ENCODE data around the gene NMRAL1. TPM values are rescaled to one million over a fixed set of nuclear protein-coding genes. Genes with fewer than 3 reads are reported as not detected.

The NMRAL1 gene
- total RNA-seq, 5 donors from 2014 or later (not counting 1 experiment from before 2014, with no cell fraction given) = 50.1 to 79.1 (median 62.1) TPM

DNA sequence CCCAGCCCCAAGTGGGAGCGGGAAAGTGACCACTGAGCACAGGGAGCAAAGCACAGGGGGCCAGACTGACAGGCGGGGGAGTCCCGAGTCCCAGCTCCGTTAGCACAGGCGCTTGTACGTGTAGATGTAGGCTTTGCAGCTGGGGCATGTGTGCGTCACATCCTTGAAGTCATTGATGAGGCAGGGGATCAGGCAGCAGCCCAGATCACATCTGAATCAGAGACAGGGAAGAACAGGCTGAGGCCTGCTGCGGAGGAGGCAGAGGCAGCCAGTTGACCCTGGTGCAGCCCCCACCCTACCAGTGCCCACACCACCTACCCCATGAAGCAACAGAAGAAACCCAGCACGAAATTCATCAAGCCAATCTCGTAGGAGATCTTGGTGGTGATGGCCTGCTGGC lies 38.0 kb upstream of the NMRAL1 start:
- no peak overlapping the region for H3K4me3 Mint-ChIP-seq
- H3K36me3 Mint-ChIP-seq = peaks cover 43% of the 10 kb centered on the region
- H3K4me1 Mint-ChIP-seq = peaks cover 47 to 67% (median 49%) of the 10 kb centered on the region in 3 donors
- Histone ChIP-seq H3K4me3 (ENCODE audit: control insufficient read depth in 1 of 2, extremely low read depth in 1 of 2, low read length in 1 of 2) (no peak overlapping the region), H3K27ac (ENCODE audit: low read length) (no peak overlapping the region), H3K9me3 (no peaks in the 10 kb centered on the region), H3K4me1 (ENCODE audit: control insufficient read depth in 1 of 2, extremely low read depth in 1 of 2, insufficient read depth in 2 of 2, low read length in 2 of 2) (peaks cover 20 to 78% of the 10 kb centered on the region in 2 experiments), H3K27me3 (replicated peaks in 1 of 2; ENCODE audit: control insufficient read depth in 2 of 2, extremely low read depth in 1 of 2, insufficient read depth in 2 of 2, low read length in 1 of 2) (no peaks in the 10 kb centered on the region), H3K36me3 (ENCODE audit: control insufficient read depth in 2 of 2, extremely low read depth in 1 of 2, insufficient read depth in 1 of 2, low read length in 1 of 2) (peaks cover 23 to 64% of the 10 kb centered on the region in 2 donors)
- no peaks in the 10 kb centered on the region for H3K27me3 Mint-ChIP-seq
- peak overlapping the region; percentile 71 to 76 for H3K27ac Mint-ChIP-seq
- 98% methylated on average over 8 of the region's 10 CpGs for WGBS (ENCODE audit: insufficient coverage)
- ChIA-PET CTCF (no interaction called here), POLR2A (no interaction called here)
- ATAC-seq (replicated peaks in 1 of 4) (no peak), DNase-seq (no peak)
- H3K9me3 Mint-ChIP-seq = no peaks in the 10 kb centered on the region

- ChIA-PET POLR2A (no interaction called here), CTCF (interaction anchor here in 1 of 2 donors (0.6 kb wide), 1 partner anchor 16 kb away, joined by 4 read pairs; no protein-coding TSS in a partner anchor)
- WGBS (ENCODE audit: insufficient coverage) = 79% methylated on average over 8 of the region's 9 CpGs
- Histone ChIP-seq H3K9me3 (no peaks in the 10 kb centered on the region), H3K27ac (ENCODE audit: low read length) (peak overlapping the region; percentile 22), H3K27me3 (replicated peaks in 1 of 2; ENCODE audit: control insufficient read depth in 2 of 2, extremely low read depth in 1 of 2, insufficient read depth in 2 of 2, low read length in 1 of 2) (no peaks in the 10 kb centered on the region), H3K36me3 (ENCODE audit: control insufficient read depth in 2 of 2, extremely low read depth in 1 of 2, insufficient read depth in 1 of 2, low read length in 1 of 2) (peaks cover 23 to 73% of the 10 kb centered on the region in 2 donors), H3K4me3 (ENCODE audit: control insufficient read depth in 1 of 2, extremely low read depth in 1 of 2, low read length in 1 of 2) (no peak overlapping the region), H3K4me1 (ENCODE audit: control insufficient read depth in 1 of 2, extremely low read depth in 1 of 2, insufficient read depth in 2 of 2, low read length in 2 of 2) (peaks cover 24 to 79% of the 10 kb centered on the region in 2 experiments)
- ATAC-seq (replicated peaks in 1 of 4) (no peak), DNase-seq (no peak)
- Mint-ChIP-seq H3K9me3 (no peaks in the 10 kb centered on the region), H3K36me3 (peaks cover 43% of the 10 kb centered on the region), H3K4me1 (peaks cover 53 to 69% (median 55%) of the 10 kb centered on the region in 3 donors), H3K27ac (peak overlapping the region; percentile 77 to 83), H3K4me3 (no peak overlapping the region), H3K27me3 (no peaks in the 10 kb centered on the region)
Observed at GRCh38 chr16:4511441-4512082, 37.1 kb upstream of the NMRAL1 start.

- H3K4me3 Mint-ChIP-seq = no peak overlapping the region
- peaks cover 27 to 80% of the 10 kb centered on the region in 2 experiments for H3K4me1 ChIP-seq (ENCODE audit: control insufficient read depth in 1 of 2, extremely low read depth in 1 of 2, insufficient read depth in 2 of 2, low read length in 2 of 2)
Observed at GRCh38 chr16:4510747-4511426, 36.5 kb upstream of the NMRAL1 start.

DNA sequence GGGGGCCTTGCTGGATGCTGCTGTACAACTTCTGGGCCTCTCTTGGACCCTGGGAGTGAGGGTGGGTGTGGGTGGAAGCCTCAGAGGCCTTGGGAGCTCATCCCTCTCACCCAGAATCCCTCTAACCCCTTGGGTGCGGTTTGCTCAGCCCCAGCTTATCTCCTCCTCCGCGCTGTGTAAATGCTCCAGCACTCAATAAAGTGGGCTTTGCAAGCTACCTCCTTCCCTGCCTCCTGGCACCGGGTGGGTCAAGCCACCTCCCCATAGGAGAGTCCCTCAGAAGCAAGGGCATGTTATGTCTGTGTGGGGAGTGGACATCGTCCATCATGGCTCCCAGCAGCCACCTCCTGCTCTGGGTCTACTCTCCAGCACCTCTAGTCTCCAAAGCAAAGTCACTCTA lies 35.7 kb upstream of the NMRAL1 start:
- no CpG with 5 or more reads among the region's 5 CpGs for WGBS (ENCODE audit: insufficient coverage)
- Mint-ChIP-seq H3K27me3 (no peaks in the 10 kb centered on the region), H3K36me3 (peaks cover 48% of the 10 kb centered on the region), H3K4me3 (no peak overlapping the region), H3K4me1 (peaks cover 56 to 70% (median 58%) of the 10 kb centered on the region in 3 donors), H3K9me3 (no peaks in the 10 kb centered on the region), H3K27ac (peak overlapping the region; percentile 8 to 84)
- ATAC-seq (replicated peaks in 1 of 4) = no peak
- Histone ChIP-seq H3K36me3 (ENCODE audit: control insufficient read depth in 2 of 2, extremely low read depth in 1 of 2, insufficient read depth in 1 of 2, low read length in 1 of 2) (peaks cover 23 to 74% of the 10 kb centered on the region in 2 donors), H3K27me3 (replicated peaks in 1 of 2; ENCODE audit: control insufficient read depth in 2 of 2, extremely low read depth in 1 of 2, insufficient read depth in 2 of 2, low read length in 1 of 2) (no peaks in the 10 kb centered on the region), H3K4me1 (ENCODE audit: control insufficient read depth in 1 of 2, extremely low read depth in 1 of 2, insufficient read depth in 2 of 2, low read length in 2 of 2) (peaks cover 24 to 83% of the 10 kb centered on the region in 2 experiments), H3K9me3 (no peaks in the 10 kb centered on the region), H3K4me3 (ENCODE audit: control insufficient read depth in 1 of 2, extremely low read depth in 1 of 2, low read length in 1 of 2) (no peak overlapping the region), H3K27ac (ENCODE audit: low read length) (no peak overlapping the region)
- DNase-seq = no peak
- CTCF ChIA-PET = interaction anchor here in 1 of 2 donors (0.6 to 0.8 kb wide), 2 partner anchors 31 to 38 kb away, joined by 3 to 5 read pairs; no protein-coding TSS in a partner anchor
- POLR2A ChIA-PET = interaction anchor here in 1 of 2 donors (0.5 kb wide), 1 partner anchor 28 kb away, joined by 3 read pairs; no protein-coding TSS in a partner anchor

More at GRCh38 chr16:4510747-4511426, 36.5 kb upstream of the NMRAL1 start:
- H3K9me3 Mint-ChIP-seq = no peaks in the 10 kb centered on the region
- H3K27me3 ChIP-seq (replicated peaks in 1 of 2; ENCODE audit: control insufficient read depth in 2 of 2, extremely low read depth in 1 of 2, insufficient read depth in 2 of 2, low read length in 1 of 2) = no peaks in the 10 kb centered on the region
- no peaks in the 10 kb centered on the region for H3K27me3 Mint-ChIP-seq
- H3K27ac ChIP-seq (ENCODE audit: low read length) = no peak overlapping the region
- ChIA-PET CTCF (no interaction called here), POLR2A (no interaction called here)
- no peaks in the 10 kb centered on the region for H3K9me3 ChIP-seq
- peaks cover 56 to 70% (median 58%) of the 10 kb centered on the region in 3 donors for H3K4me1 Mint-ChIP-seq
- peaks cover 48% of the 10 kb centered on the region for H3K36me3 Mint-ChIP-seq
- H3K27ac Mint-ChIP-seq = peak overlapping the region; percentile 77 to 83
- peaks cover 23 to 74% of the 10 kb centered on the region in 2 donors for H3K36me3 ChIP-seq (ENCODE audit: control insufficient read depth in 2 of 2, extremely low read depth in 1 of 2, insufficient read depth in 1 of 2, low read length in 1 of 2)
- ATAC-seq (replicated peaks in 1 of 4) = no peak
- DNase-seq = no peak
- no peak overlapping the region for H3K4me3 ChIP-seq (ENCODE audit: control insufficient read depth in 1 of 2, extremely low read depth in 1 of 2, low read length in 1 of 2)
- 90% methylated on average over 12 of the region's 14 CpGs for WGBS (ENCODE audit: insufficient coverage)

- CTCF ChIA-PET = interaction anchor here in 1 of 2 donors (0.6 to 0.8 kb wide), 2 partner anchors 31 to 39 kb away, joined by 3 to 5 read pairs; no protein-coding TSS in a partner anchor
- POLR2A ChIA-PET = interaction anchor here in 1 of 2 donors (0.5 kb wide), 1 partner anchor 27 kb away, joined by 3 read pairs; no protein-coding TSS in a partner anchor
- Histone ChIP-seq H3K27me3 (replicated peaks in 1 of 2; ENCODE audit: control insufficient read depth in 2 of 2, extremely low read depth in 1 of 2, insufficient read depth in 2 of 2, low read length in 1 of 2) (no peaks in the 10 kb centered on the region), H3K9me3 (no peaks in the 10 kb centered on the region), H3K36me3 (ENCODE audit: control insufficient read depth in 2 of 2, extremely low read depth in 1 of 2, insufficient read depth in 1 of 2, low read length in 1 of 2) (peaks cover 23 to 74% of the 10 kb centered on the region in 2 donors), H3K4me1 (ENCODE audit: control insufficient read depth in 1 of 2, extremely low read depth in 1 of 2, insufficient read depth in 2 of 2, low read length in 2 of 2) (peaks cover 23 to 83% of the 10 kb centered on the region in 2 experiments), H3K27ac (ENCODE audit: low read length) (no peak overlapping the region), H3K4me3 (ENCODE audit: control insufficient read depth in 1 of 2, extremely low read depth in 1 of 2, low read length in 1 of 2) (no peak overlapping the region)
- DNase-seq (no peak), ATAC-seq (replicated peaks in 1 of 4) (no peak)
- Mint-ChIP-seq H3K9me3 (no peaks in the 10 kb centered on the region), H3K36me3 (peaks cover 48% of the 10 kb centered on the region), H3K4me3 (no peak overlapping the region), H3K4me1 (peaks cover 55 to 69% (median 57%) of the 10 kb centered on the region in 3 donors), H3K27me3 (no peaks in the 10 kb centered on the region), H3K27ac (peak overlapping the region in 1 of 2 donors; percentile 34)
- 98% methylated on average over 8 of the region's 8 CpGs for WGBS (ENCODE audit: insufficient coverage)
Observed at GRCh38 chr16:4509420-4509819, 35.0 kb upstream of the NMRAL1 start.

- Mint-ChIP-seq H3K36me3 (peaks cover 48% of the 10 kb centered on the region), H3K4me3 (no peak overlapping the region), H3K27me3 (no peaks in the 10 kb centered on the region), H3K9me3 (no peaks in the 10 kb centered on the region), H3K27ac (peak overlapping the region; percentile 49 to 95), H3K4me1 (peaks cover 55 to 69% (median 55%) of the 10 kb centered on the region in 3 donors)
- Histone ChIP-seq H3K36me3 (ENCODE audit: control insufficient read depth in 2 of 2, extremely low read depth in 1 of 2, insufficient read depth in 1 of 2, low read length in 1 of 2) (peaks cover 23 to 71% of the 10 kb centered on the region in 2 donors), H3K4me1 (ENCODE audit: control insufficient read depth in 1 of 2, extremely low read depth in 1 of 2, insufficient read depth in 2 of 2, low read length in 2 of 2) (peaks cover 25 to 83% of the 10 kb centered on the region in 2 experiments), H3K9me3 (no peaks in the 10 kb centered on the region), H3K4me3 (ENCODE audit: control insufficient read depth in 1 of 2, extremely low read depth in 1 of 2, low read length in 1 of 2) (no peak overlapping the region), H3K27ac (ENCODE audit: low read length) (no peak overlapping the region), H3K27me3 (replicated peaks in 1 of 2; ENCODE audit: control insufficient read depth in 2 of 2, extremely low read depth in 1 of 2, insufficient read depth in 2 of 2, low read length in 1 of 2) (no peaks in the 10 kb centered on the region)
- POLR2A ChIA-PET = interaction anchor here (1.2 to 1.3 kb wide), 2 partner anchors 10 to 40 kb away, joined by 3 to 5 read pairs; no protein-coding TSS in a partner anchor
- CTCF ChIA-PET = interaction anchor here in 1 of 2 donors (0.6 kb wide), 1 partner anchor 41 kb away, joined by 3 read pairs; no protein-coding TSS in a partner anchor
- ATAC-seq (replicated peaks in 1 of 4) = no peak
- 89% methylated on average over 2 of the region's 3 CpGs for WGBS (ENCODE audit: insufficient coverage)
- DNase-seq = no peak
Observed at GRCh38 chr16:4508806-4509205, 34.4 kb upstream of the NMRAL1 start.

Measured in T-cell (primary cell).